Mucosa of descending colon (tissue), 3 donors: Measurements from ENCODE around the gene LTV1. TPM values are rescaled to one million over a fixed set of nuclear protein-coding genes. Genes with fewer than 3 reads are reported as not detected.
A peak's percentile ranks its signal among the peaks of the same experiment; 100 is the strongest.

Experiments used
- ATAC-seq: fragments of 200-7000 bp; cut with Tn5 transposase; one replicate; pipeline ENCODE4 v1.9.1; 2020; ENCODE audit warnings: mild to moderate bottlenecking, moderate library complexity
- DNase-seq, 3 donors: peaks; one replicate each; pipeline ENCODE4 v3.0.0-alpha.2; 2020
- H3K36me3 ChIP-seq: fragments of 200-600 bp; one replicate; pipeline ENCODE4 v1.8.0; 2021; ENCODE audit warnings: low read depth, mild to moderate bottlenecking
- H3K4me1 ChIP-seq: fragments of 200-600 bp; one replicate; pipeline ENCODE4 v1.8.0; 2021; ENCODE audit warnings: low read depth, mild to moderate bottlenecking
- H3K4me3 ChIP-seq: fragments of 200-600 bp; one replicate; pipeline ENCODE4 v1.8.0; 2021; ENCODE audit warnings: mild to moderate bottlenecking
- H3K9me3 ChIP-seq: fragments of 200-600 bp; one replicate; pipeline ENCODE4 v1.8.0; 2021; ENCODE audit warnings: mild to moderate bottlenecking
- CTCF ChIP-seq: fragments of 200-600 bp; IDR thresholded peaks from one replicate; pipeline ENCODE4 v1.8.0; 2022; ENCODE audit warnings: antibody characterized with exemption, mild to moderate bottlenecking
- intact Hi-C, 2 donors: fragments of 100-400 bp; cut with DNase I in 1 of 2; cut with micrococcal nuclease in 1 of 2; formaldehyde crosslinking; loops; one replicate each; pipeline versions ENCODE4 v1.11.0 to v1.11.1; 2022; cut with DNase I, micrococcal nuclease
- total RNA-seq, 3 donors: library from RNA; stranded (reverse); fragmentation: NEBNext Ultra II Directional in 2 of 3; extraction: Animal tissue kit (Norgen Biotek cat#: 25700) in 2 of 3; gene quantifications; one replicate each; pipeline versions ENCODE4 v1.2.1 to v1.2.4, GENCODE V29; 2021 to 2023
- donor health status: DM: no; HTN: no; CAD: no; lungs with moderate emphysema.
- donor health status: DM: no; HTN: no; CAD: no.
- donor health status: DM: no; HTN: yes; CAD: no.

Gene LTV1
- total RNA-seq, 3 donors from 2014 or later: 11.3 to 18.0 (median 13.0) TPM

DNA sequence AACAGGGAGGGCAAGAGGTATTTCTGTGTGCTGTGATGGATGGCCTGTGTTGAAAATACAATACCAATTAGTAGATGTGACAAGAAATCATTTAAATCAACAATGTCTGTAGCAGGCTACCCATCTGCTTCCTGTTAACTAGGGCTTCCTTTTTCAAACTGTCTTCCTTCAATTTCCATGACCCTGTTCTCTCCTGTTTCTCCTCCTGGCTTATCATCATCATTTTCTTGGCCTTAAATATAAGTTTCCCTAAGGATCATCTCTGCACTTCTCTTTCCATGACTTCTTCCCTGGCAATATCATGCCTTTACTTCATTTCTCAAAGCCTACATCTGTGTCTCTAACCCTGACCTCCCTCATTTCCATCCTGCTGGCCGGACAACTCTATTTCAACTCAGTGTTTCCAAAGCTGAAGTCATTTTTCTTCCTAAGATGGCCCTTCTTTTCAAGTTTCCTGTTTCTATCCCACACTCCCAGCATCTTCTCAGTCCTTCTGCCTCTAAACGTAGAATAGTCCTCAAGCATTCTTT is 39.3 kb downstream of the LTV1 start:
- intact Hi-C loops: no loop called here
- H3K4me1 ChIP-seq: no peaks in the 10 kb centered on the region
- no peaks in the 10 kb centered on the region for H3K36me3 ChIP-seq
- DNase-seq: no peak
- no peak for TF ChIP-seq CTCF
- H3K4me3 ChIP-seq: no peak overlapping the region
- H3K9me3 ChIP-seq: no peaks in the 10 kb centered on the region
- no peak for ATAC-seq

DNA sequence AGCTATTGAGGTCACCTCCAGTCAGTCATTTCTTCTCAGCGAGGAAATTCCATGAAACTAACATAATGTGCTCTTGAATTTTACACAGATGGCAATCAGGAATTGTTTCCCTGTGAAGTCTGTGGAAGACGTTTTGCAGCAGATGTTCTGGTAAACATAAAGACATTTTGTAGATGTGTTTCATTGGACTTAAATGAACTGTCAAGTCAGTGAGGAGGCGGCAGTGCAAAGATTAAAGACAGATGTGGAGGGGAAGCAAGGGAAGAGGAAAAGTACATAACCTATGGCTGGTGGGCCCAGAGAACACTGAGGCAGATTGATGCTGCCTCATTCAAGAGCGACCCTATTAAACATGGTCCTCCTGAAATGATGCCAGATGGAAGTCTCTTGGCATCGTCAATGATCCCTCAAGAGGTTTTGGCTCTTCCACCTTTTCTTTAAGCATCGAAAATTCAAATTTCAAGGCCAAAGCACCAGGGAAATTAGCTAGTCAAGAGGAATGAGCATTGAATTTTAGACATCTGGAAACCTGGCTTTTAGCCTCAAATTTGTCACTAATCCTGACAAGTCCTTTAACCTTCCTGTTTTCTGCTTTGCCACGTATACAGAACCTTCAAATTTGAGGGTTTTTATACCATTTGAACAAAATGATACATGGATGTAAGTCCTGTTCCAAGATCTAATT is 41.2 kb downstream of the LTV1 start:
- intact Hi-C loops: no loop called here
- H3K36me3 ChIP-seq: no peaks in the 10 kb centered on the region
- ATAC-seq (no peak), DNase-seq (no peak)
- no peaks in the 10 kb centered on the region for H3K4me1 ChIP-seq
- no peaks in the 10 kb centered on the region for H3K9me3 ChIP-seq
- H3K4me3 ChIP-seq: no peak overlapping the region
- TF ChIP-seq CTCF: no peak

DNA sequence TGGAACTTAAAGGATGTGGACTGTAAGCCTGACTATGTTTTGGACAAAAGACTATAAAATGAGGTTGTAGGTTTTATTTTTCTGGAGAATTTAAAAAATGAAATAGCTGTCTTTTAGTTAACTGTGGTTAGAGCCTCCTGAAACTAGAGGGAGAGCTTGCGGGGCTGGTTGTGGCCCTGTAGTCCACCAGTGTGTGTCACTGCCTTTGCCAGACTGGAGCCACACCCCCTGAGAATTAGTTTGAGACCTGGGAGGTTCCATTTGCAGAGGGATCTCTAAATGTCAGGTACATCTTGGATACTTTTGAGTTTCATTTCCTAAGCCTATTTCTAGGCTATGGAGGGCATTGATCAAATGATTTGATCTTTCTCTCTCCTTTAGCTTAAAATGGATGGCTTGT is 42.0 kb downstream of the LTV1 start:
- H3K4me1 ChIP-seq: no peaks in the 10 kb centered on the region
- no peaks in the 10 kb centered on the region for H3K9me3 ChIP-seq
- intact Hi-C loops: no loop called here
- H3K4me3 ChIP-seq: no peak overlapping the region
- H3K36me3 ChIP-seq: no peaks in the 10 kb centered on the region
- DNase-seq: no peak
- no peak for ATAC-seq
- TF ChIP-seq CTCF: no peak

GRCh38 chr6:143894655-143895054 is 51.5 kb downstream of the LTV1 start:
- intact Hi-C loops: no loop called here
- Histone ChIP-seq H3K9me3 (no peaks in the 10 kb centered on the region), H3K4me3 (no peak overlapping the region), H3K36me3 (no peaks in the 10 kb centered on the region), H3K4me1 (no peaks in the 10 kb centered on the region)
- no peak for DNase-seq
- ATAC-seq: no peak
- TF ChIP-seq CTCF: no peak

DNA sequence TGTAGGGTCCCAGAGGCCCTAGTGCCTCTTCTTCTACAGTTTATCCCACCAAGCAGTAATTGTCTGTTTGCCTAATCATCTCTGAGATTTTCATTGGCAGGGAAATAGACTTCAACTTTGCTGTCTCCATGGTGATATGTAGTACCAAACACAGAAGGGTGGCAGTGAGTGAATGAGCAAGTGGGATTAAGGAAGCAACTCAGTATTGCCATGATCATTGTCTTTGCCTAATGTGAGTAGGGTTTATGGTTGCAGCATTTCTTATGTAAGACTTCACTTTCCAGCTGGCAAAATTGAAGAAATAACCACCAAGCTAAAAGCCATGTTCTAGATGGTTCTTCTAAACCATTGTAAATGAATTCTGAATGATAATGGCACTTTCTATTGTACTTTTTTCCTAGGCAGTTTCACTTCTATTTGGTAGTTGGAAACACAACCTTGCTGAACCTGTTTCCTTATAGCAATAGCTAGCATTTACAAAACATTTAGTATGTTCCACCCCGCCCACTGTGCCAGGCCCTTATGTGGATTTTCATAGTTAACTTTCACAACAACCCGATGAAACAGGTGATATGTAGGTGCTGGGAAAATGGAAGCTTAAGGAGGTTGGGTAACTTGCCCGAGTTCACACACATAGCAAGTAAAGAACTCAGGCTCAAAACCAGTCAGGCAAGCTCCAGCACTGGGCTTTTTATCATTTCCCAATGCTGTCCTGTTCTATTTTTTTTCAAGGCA is 53.2 kb downstream of the LTV1 start:
- peak; percentile 95 for ATAC-seq
- no peak for TF ChIP-seq CTCF
- no peaks in the 10 kb centered on the region for H3K36me3 ChIP-seq
- H3K4me3 ChIP-seq: no peak overlapping the region
- DNase-seq: peak; percentile 49 to 71 (median 54)
- no peaks in the 10 kb centered on the region for H3K4me1 ChIP-seq
- H3K9me3 ChIP-seq: no peaks in the 10 kb centered on the region
- intact Hi-C loops: no loop called here
